A673 (cell line): ENCODE results near the gene ZBTB1.

ENCODE experiments used
- EZH2 ChIP-seq: fragments of 200-600 bp; sonication (generic); IDR thresholded peaks from 2 replicates; pipeline ENCODE4 v1.6.1; 2017; ENCODE audit warnings: borderline replicate concordance, low read depth, mild to moderate bottlenecking, mixed read lengths, antibody characterized with exemption, low read length; ENCODE audit not compliant: poor library complexity, severe bottlenecking
- TF ChIP-seq, protein P1 (sequence below): fragments of 300-800, 200-600 bp; sonication (generic); conservative IDR thresholded peaks from 2 replicates; pipeline ENCODE4 v1.5.1; 2017; ENCODE audit warnings: low read depth, mild to moderate bottlenecking, antibody characterized with exemption, low read length, moderate library complexity, mixed read lengths

- TF ChIP-seq, protein P1, sequence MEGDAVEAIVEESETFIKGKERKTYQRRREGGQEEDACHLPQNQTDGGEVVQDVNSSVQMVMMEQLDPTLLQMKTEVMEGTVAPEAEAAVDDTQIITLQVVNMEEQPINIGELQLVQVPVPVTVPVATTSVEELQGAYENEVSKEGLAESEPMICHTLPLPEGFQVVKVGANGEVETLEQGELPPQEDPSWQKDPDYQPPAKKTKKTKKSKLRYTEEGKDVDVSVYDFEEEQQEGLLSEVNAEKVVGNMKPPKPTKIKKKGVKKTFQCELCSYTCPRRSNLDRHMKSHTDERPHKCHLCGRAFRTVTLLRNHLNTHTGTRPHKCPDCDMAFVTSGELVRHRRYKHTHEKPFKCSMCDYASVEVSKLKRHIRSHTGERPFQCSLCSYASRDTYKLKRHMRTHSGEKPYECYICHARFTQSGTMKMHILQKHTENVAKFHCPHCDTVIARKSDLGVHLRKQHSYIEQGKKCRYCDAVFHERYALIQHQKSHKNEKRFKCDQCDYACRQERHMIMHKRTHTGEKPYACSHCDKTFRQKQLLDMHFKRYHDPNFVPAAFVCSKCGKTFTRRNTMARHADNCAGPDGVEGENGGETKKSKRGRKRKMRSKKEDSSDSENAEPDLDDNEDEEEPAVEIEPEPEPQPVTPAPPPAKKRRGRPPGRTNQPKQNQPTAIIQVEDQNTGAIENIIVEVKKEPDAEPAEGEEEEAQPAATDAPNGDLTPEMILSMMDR, result no peak
- TF ChIP-seq EZH2, result no peak
These were observed 32.1 kb downstream of the ZBTB1 start for GRCh38 chr14:64536488-64537245.
